GM19467 (cell line): ENCODE measurements around the gene PAEP.
"Not testable (repeated sequence)": the region's sequence is repeated elsewhere in the genome, so short reads cannot be mapped to it uniquely, and the experiment has no call there.

Experiments
- ATAC-seq: cut with Tn5 transposase; IDR thresholded peaks from one replicate; pipeline ENCODE4 v1.9.1; 2021; ENCODE audit warnings: mild to moderate bottlenecking, moderate library complexity; ENCODE audit not compliant: unreplicated experiment

PAEP gene

GRCh38 chr9:135525241-135526088 lies 36.1 kb upstream of the PAEP start:
- ATAC-seq = no peak

GRCh38 chr9:135526089-135526729 lies 35.3 kb upstream of the PAEP start:
- ATAC-seq = no peak

GRCh38 chr9:135526730-135527571 lies 34.6 kb upstream of the PAEP start:
- no peak for ATAC-seq

GRCh38 chr9:135528842-135529435 lies 32.6 kb upstream of the PAEP start:
- not testable (repeated sequence) for ATAC-seq

GRCh38 chr9:135530146-135530545 lies 31.4 kb upstream of the PAEP start:
- no peak for ATAC-seq

- ATAC-seq = no peak
These were observed 30.5 kb upstream of the PAEP start for GRCh38 chr9:135531096-135531495.

GRCh38 chr9:135533113-135533512 lies 28.4 kb upstream of the PAEP start:
- no peak for ATAC-seq

GRCh38 chr9:135533674-135534073 lies 27.9 kb upstream of the PAEP start:
- no peak for ATAC-seq

- not testable (repeated sequence) for ATAC-seq
These were observed 27.3 kb upstream of the PAEP start for GRCh38 chr9:135534192-135534711.

- not testable (repeated sequence) for ATAC-seq
These were observed 26.7 kb upstream of the PAEP start for GRCh38 chr9:135534826-135535225.

GRCh38 chr9:135535631-135536030 lies 25.9 kb upstream of the PAEP start:
- ATAC-seq = not testable (repeated sequence)

- no peak for ATAC-seq
These were observed 25.3 kb upstream of the PAEP start for GRCh38 chr9:135536216-135536615.

- ATAC-seq = not testable (repeated sequence)
These were observed 18.2 kb upstream of the PAEP start for GRCh38 chr9:135543262-135543894.

GRCh38 chr9:135544981-135545635 lies 16.4 kb upstream of the PAEP start:
- no peak for ATAC-seq

- not testable (repeated sequence) for ATAC-seq
These were observed 15.8 kb upstream of the PAEP start, which contains the start of gene OBP2A for GRCh38 chr9:135545646-135546176. OBP2A (plus strand) TSS chr9:135546126; CDS start chr9:135546181, 55 bp downstream.

GRCh38 chr9:135546792-135547617 lies 14.6 kb upstream of the PAEP start:
- ATAC-seq = not testable (repeated sequence)

GRCh38 chr9:135547756-135548736 lies 13.5 kb upstream of the PAEP start:
- ATAC-seq = no peak
